ENCODE data around the gene FGD4.

Gene FGD4

GRCh38 chr12:32478858-32479725 is 79.7 kb downstream of the FGD4 start:
- TF ChIP-seq ZFX (IDR thresholded peaks at IDR 0.05; ENCODE audit: borderline replicate concordance), result no peak
- no peak for TF ChIP-seq CTCF (IDR thresholded peaks at IDR 0.05)
- H3K27ac ChIP-seq, result peak overlapping the region; percentile 55

GRCh38 chr12:32482226-32482625 is 82.9 kb downstream of the FGD4 start:
- no peak for TF ChIP-seq CTCF (IDR thresholded peaks at IDR 0.05)
- TF ChIP-seq ZFX (IDR thresholded peaks at IDR 0.05; ENCODE audit: borderline replicate concordance), result no peak
- H3K27ac ChIP-seq, result no peak overlapping the region

- TF ChIP-seq ZFX (IDR thresholded peaks at IDR 0.05; ENCODE audit: borderline replicate concordance) (no peak), CTCF (IDR thresholded peaks at IDR 0.05) (no peak)
- no peak overlapping the region for H3K27ac ChIP-seq
These were observed 84.1 kb downstream of the FGD4 start for GRCh38 chr12:32483499-32483898.

- no peak overlapping the region for H3K27ac ChIP-seq
- TF ChIP-seq CTCF (IDR thresholded peaks at IDR 0.05) (no peak), ZFX (IDR thresholded peaks at IDR 0.05; ENCODE audit: borderline replicate concordance) (no peak)
These were observed 84.6 kb downstream of the FGD4 start for GRCh38 chr12:32483993-32484392.

GRCh38 chr12:32486158-32486557 is 86.8 kb downstream of the FGD4 start:
- no peak overlapping the region for H3K27ac ChIP-seq

GRCh38 chr12:32488132-32488531 is 88.8 kb downstream of the FGD4 start:
- H3K27ac ChIP-seq, result no peak overlapping the region
- TF ChIP-seq ZFX (IDR thresholded peaks at IDR 0.05; ENCODE audit: borderline replicate concordance) (no peak), CTCF (IDR thresholded peaks at IDR 0.05) (no peak)

More at GRCh38 chr12:32486158-32486557, 86.8 kb downstream of the FGD4 start:
- TF ChIP-seq CTCF (IDR thresholded peaks at IDR 0.05) (no peak), ZFX (IDR thresholded peaks at IDR 0.05; ENCODE audit: borderline replicate concordance) (no peak)

- no peak for TF ChIP-seq ZFX (IDR thresholded peaks at IDR 0.05; ENCODE audit: borderline replicate concordance)
- no peak for TF ChIP-seq CTCF (IDR thresholded peaks at IDR 0.05)
- no peak overlapping the region for H3K27ac ChIP-seq
These were observed 89.7 kb downstream of the FGD4 start for GRCh38 chr12:32489070-32489469.

All from 22Rv1 (cell line).